Omental fat pad (tissue), 4 donors: ENCODE data around the gene DLX1. TPM values are rescaled to one million over a fixed set of nuclear protein-coding genes. Genes with fewer than 3 reads are reported as not detected.

Experiments
- ATAC-seq: fragments of 150-250 bp; one replicate; pipeline ENCODE4 v1.9.1; 2016; ENCODE audit warnings: mild to moderate bottlenecking, moderate library complexity; ENCODE audit not compliant: low FRiP score
- DNase-seq: peaks from one replicate; pipeline ENCODE4 v3.0.0-alpha.2; 2019; ENCODE audit warnings: low spot score
- total RNA-seq, 4 donors: library from RNA; depleted of rRNA; stranded (reverse); fragments of >200 nt; gene quantifications; one replicate each; pipeline ENCODE4 v1.1.0, GENCODE V29; 2016
- TF ChIP-seq, protein P1 (sequence below), 3 donors: fragments of 450-650 bp; IDR thresholded peaks; one replicate each; pipeline ENCODE4 v1.5.1; 2016 to 2017; ENCODE audit warnings: antibody characterized with exemption in 3 of 3, mild to moderate bottlenecking in 3 of 3, moderate library complexity in 2 of 3

Gene DLX1
- total RNA-seq, 4 donors from 2014 or later, result 0.09 TPM; not detected in 3

- ATAC-seq (no peak), DNase-seq (no peak)
- TF ChIP-seq, protein P1, sequence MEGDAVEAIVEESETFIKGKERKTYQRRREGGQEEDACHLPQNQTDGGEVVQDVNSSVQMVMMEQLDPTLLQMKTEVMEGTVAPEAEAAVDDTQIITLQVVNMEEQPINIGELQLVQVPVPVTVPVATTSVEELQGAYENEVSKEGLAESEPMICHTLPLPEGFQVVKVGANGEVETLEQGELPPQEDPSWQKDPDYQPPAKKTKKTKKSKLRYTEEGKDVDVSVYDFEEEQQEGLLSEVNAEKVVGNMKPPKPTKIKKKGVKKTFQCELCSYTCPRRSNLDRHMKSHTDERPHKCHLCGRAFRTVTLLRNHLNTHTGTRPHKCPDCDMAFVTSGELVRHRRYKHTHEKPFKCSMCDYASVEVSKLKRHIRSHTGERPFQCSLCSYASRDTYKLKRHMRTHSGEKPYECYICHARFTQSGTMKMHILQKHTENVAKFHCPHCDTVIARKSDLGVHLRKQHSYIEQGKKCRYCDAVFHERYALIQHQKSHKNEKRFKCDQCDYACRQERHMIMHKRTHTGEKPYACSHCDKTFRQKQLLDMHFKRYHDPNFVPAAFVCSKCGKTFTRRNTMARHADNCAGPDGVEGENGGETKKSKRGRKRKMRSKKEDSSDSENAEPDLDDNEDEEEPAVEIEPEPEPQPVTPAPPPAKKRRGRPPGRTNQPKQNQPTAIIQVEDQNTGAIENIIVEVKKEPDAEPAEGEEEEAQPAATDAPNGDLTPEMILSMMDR (IDR thresholded peaks at IDR 0.05), result no peak
Measured at GRCh38 chr2:172046866-172047565, 38.3 kb upstream of the DLX1 start.

GRCh38 chr2:172047566-172048507 is 37.5 kb upstream of the DLX1 start:
- DNase-seq, result no peak
- TF ChIP-seq, protein P1 (IDR thresholded peaks at IDR 0.05), result no peak
- no peak for ATAC-seq

GRCh38 chr2:172048508-172049503 is 36.5 kb upstream of the DLX1 start:
- ATAC-seq (no peak), DNase-seq (no peak)
- TF ChIP-seq, protein P1 (IDR thresholded peaks at IDR 0.05), result no peak

GRCh38 chr2:172049567-172050120 is 35.7 kb upstream of the DLX1 start:
- TF ChIP-seq, protein P1 (IDR thresholded peaks at IDR 0.05), result no peak
- DNase-seq (no peak), ATAC-seq (no peak)

GRCh38 chr2:172050479-172051125 is 34.7 kb upstream of the DLX1 start:
- DNase-seq (no peak), ATAC-seq (no peak)
- TF ChIP-seq, protein P1 (IDR thresholded peaks at IDR 0.05), result no peak
